ENCODE data around the gene LIPC. TPM values are rescaled to one million over a fixed set of nuclear protein-coding genes. Genes with fewer than 3 reads are reported as not detected.

LIPC gene
- polyA plus RNA-seq, 1 experiment: 0.31 TPM

DNA sequence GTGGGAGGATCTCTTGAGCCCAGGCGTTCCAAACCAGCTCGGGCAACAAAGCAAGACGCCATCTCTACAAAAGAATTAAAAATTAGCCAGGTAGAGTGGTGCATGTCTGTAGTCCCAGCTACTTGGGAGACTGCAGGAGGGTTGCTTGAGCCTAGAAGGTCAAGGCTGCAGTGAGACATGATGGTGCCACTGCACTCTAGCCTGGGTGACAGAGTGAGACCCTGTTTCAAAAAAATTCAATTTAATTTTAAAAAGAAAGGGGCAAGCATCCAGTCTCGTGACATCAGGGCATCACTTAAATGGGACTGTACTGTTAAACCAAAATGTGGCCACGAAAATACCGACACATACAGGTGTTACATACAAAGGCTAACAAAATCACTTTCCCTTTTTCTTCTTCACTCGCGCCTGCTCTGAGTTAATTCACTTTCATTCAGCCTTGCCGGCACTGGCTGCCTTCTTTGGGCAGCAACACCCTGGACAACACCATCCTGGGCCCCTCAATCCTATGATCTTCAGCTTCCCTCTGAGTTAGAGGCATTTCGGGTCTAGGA is 121.7 kb downstream of the LIPC start:
- ChIA-PET CTCF (interaction anchor here (0.6 kb wide), 1 partner anchor 81 kb away, joined by 3 read pairs; no protein-coding TSS in a partner anchor), POLR2A (no interaction called here)
- DNase-seq (ENCODE audit: low read depth): no peak
- no peak overlapping the region for H3K4me3 ChIP-seq (ENCODE audit: low read depth, low read length)
- peaks cover 3% of the 10 kb centered on the region for H3K27me3 ChIP-seq (ENCODE audit: control insufficient read depth, insufficient read depth, low read length)
- H3K36me3 ChIP-seq (ENCODE audit: control insufficient read depth, insufficient read depth, low read length): no peaks in the 10 kb centered on the region
- TF ChIP-seq, protein P1, sequence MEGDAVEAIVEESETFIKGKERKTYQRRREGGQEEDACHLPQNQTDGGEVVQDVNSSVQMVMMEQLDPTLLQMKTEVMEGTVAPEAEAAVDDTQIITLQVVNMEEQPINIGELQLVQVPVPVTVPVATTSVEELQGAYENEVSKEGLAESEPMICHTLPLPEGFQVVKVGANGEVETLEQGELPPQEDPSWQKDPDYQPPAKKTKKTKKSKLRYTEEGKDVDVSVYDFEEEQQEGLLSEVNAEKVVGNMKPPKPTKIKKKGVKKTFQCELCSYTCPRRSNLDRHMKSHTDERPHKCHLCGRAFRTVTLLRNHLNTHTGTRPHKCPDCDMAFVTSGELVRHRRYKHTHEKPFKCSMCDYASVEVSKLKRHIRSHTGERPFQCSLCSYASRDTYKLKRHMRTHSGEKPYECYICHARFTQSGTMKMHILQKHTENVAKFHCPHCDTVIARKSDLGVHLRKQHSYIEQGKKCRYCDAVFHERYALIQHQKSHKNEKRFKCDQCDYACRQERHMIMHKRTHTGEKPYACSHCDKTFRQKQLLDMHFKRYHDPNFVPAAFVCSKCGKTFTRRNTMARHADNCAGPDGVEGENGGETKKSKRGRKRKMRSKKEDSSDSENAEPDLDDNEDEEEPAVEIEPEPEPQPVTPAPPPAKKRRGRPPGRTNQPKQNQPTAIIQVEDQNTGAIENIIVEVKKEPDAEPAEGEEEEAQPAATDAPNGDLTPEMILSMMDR (IDR thresholded peaks at IDR 0.05; ENCODE audit: insufficient read depth, low read depth, low read length): no peak

DNA sequence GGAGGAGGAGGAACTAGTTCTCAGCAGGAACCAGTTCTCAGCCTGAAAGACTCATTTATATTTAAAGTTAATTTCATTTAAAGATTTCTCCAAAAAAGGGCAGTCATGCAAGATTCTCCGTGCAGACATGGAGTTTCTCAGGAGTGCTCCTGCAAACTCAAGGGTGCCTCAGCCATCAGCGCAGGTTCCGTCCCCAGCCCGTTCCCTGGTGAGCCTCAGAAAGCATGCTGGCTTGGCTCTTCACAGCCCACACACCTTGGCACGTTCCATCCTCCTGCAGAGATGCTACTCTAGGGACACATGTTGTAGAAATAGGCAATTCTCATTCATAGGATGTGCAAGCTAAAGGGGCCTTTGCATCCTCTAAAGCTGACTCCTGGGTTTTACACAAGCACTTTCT is 123.0 kb downstream of the LIPC start:
- POLR2A ChIA-PET: no interaction called here
- no peaks in the 10 kb centered on the region for H3K36me3 ChIP-seq (ENCODE audit: control insufficient read depth, insufficient read depth, low read length)
- peaks cover 3% of the 10 kb centered on the region for H3K27me3 ChIP-seq (ENCODE audit: control insufficient read depth, insufficient read depth, low read length)
- CTCF ChIA-PET: no interaction called here
- H3K4me3 ChIP-seq (ENCODE audit: low read depth, low read length): no peak overlapping the region
- DNase-seq (ENCODE audit: low read depth): no peak
- TF ChIP-seq, protein P1 (IDR thresholded peaks at IDR 0.05; ENCODE audit: insufficient read depth, low read depth, low read length): no peak

- POLR2A ChIA-PET: no interaction called here
- Histone ChIP-seq H3K36me3 (ENCODE audit: control insufficient read depth, insufficient read depth, low read length) (no peaks in the 10 kb centered on the region), H3K4me3 (ENCODE audit: low read depth, low read length) (no peak overlapping the region), H3K27me3 (ENCODE audit: control insufficient read depth, insufficient read depth, low read length) (peaks cover 3% of the 10 kb centered on the region)
- CTCF ChIA-PET: no interaction called here
- TF ChIP-seq, protein P1 (IDR thresholded peaks at IDR 0.05; ENCODE audit: insufficient read depth, low read depth, low read length): no peak
- DNase-seq (ENCODE audit: low read depth): no peak
Measured at GRCh38 chr15:58555162-58556027, 123.6 kb downstream of the LIPC start.

- TF ChIP-seq, protein P1 (IDR thresholded peaks at IDR 0.05; ENCODE audit: insufficient read depth, low read depth, low read length): no peak
- H3K36me3 ChIP-seq (ENCODE audit: control insufficient read depth, insufficient read depth, low read length): no peaks in the 10 kb centered on the region
- ChIA-PET POLR2A (no interaction called here), CTCF (no interaction called here)
- peaks cover 3% of the 10 kb centered on the region for H3K27me3 ChIP-seq (ENCODE audit: control insufficient read depth, insufficient read depth, low read length)
- no peak overlapping the region for H3K4me3 ChIP-seq (ENCODE audit: low read depth, low read length)
- no peak for DNase-seq (ENCODE audit: low read depth)
Measured at GRCh38 chr15:58556028-58556361, 124.2 kb downstream of the LIPC start.

GRCh38 chr15:58556541-58556940 is 124.8 kb downstream of the LIPC start:
- CTCF ChIA-PET: no interaction called here
- Histone ChIP-seq H3K4me3 (ENCODE audit: low read depth, low read length) (no peak overlapping the region), H3K36me3 (ENCODE audit: control insufficient read depth, insufficient read depth, low read length) (no peaks in the 10 kb centered on the region), H3K27me3 (ENCODE audit: control insufficient read depth, insufficient read depth, low read length) (peaks cover 3% of the 10 kb centered on the region)
- no peak for DNase-seq (ENCODE audit: low read depth)
- POLR2A ChIA-PET: no interaction called here
- TF ChIP-seq, protein P1 (IDR thresholded peaks at IDR 0.05; ENCODE audit: insufficient read depth, low read depth, low read length): no peak

Measured in BJ (cell line).